NCI-H1105 (cell line): ENCODE measurements around the gene FAAP100.

ENCODE experiments used
- DNase-seq: peaks from one replicate; lab custom pipeline; 2025; lab: John Stamatoyannopoulos, UW

Gene FAAP100

DNA sequence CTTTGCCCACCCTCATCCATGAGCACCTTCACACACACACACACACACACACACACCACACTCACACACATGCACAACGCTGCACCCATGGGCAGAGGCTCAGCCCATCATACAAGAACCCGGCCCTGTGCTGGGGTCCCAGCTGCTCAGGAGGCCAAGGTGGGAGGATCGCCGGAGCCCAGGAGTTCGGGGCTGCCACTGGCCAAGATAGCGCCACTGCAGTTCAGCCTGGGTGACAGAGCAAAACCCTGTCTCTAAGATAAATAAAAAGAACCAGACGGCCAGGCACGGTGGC lies 27.3 kb downstream of the FAAP100 start:
- DNase-seq = no peak

DNA sequence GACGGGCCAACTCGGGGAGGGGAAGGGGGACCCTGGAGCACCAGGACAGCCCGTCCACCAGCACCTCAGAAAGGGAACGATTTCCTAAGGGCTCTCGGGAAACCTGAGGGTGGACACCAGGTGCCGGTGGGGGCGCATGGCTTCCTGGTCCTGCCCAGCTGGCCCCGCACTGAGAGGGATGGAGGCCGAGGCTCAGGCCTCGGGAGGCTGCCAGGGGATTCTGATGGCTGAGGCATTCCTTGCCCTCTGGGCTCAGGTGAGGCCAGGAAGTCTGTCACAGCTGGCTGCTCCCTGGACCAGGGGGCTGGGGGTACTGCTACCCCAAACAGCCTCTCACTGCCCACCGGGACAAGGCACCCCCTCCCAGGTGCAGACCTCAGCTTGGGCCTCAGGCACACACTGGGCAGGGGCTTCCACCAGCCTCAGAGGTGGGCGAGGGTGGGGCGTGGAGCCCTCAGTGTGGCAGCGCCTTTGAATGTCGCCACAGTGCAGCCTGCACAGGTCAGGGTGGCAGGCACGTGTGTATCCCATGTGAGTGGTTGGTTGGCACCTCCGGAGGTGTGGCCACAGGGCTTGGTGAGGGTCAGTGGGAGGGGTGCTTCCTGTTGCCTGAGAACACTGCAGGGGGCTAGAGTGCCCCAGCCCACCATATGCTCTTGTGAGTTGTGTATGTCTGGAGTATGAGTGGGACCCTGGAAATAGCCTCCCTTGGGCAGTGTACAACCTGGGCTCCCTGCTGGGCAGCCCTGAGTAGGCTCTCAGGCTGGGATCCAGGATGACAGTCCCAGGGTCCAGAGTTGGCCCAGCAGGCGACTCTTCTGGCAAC lies 27.9 kb downstream of the FAAP100 start:
- no peak for DNase-seq

DNA sequence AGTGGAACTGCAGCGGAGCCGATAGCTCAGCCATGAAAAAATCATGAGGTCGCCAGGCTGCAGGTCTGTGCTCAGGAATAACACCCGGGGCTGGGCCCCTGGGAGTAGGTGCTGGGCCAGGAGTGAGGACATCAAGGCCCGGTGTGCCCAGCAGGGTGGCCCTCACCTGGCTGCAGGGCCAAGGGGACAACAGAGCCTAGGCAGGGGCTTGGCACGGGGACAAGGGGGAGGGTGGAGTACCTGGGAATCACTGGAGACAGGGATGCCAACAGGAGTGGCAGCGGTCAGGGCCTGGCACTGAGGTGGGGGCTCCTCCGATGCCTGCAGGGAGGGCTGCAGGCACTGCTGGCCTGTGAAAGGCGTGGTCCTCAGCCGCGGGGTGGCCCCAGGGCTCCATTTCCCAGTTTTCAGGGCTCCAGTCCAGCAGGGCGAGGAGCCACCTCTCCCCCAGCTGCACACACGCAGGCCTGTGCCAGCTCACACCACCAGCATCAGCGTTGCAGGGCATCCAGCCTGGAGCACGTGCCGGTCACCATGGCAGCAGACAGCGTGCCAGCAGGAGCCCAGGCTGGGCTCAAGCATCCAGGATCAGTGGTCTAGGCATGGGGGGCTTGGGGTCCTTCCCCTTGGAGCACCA lies 28.6 kb downstream of the FAAP100 start:
- peak; percentile 40 for DNase-seq

DNA sequence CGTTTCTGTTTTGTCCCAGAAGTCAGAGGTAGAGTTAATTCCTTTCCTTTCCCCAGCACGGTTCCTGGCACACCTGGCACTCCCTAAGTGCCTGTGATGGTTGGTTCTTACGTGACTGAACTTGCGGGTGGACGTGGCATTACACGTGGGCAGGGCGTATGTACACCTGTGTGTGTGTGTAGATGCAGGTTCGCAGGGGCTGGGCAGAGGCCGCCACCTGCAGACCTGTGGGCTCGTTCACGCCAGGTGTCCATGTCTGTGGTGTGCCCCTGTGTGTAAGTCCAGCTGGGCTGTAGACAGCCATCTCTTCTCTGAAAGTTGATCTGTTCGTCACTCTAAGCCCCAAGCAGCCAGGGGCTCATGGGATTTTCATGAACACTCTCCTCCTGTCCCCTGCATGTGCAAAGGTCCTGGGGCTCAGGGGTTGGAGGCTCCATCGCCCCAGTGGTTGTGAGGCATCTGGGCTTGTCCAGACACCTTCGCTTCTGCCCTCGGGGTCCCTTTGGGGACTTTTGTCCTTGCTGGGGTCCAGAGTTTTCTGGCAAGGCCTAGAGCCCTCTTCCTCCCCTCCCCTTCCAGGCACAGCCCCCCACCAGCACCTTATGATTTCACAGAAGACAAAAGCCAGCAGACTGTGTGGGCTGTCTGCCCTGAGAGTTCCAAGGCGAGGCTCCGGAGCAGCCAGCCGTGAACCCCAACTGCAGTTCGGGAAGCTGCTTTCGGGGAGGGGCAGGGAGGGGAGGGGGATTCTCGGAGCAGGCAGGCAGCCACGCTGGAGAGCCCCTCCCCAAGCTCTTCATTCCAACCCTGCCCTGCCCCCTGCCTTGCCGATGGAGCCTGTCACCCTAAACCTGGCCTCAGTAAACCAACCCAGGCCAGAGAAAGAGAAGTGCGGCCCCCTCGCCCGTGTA lies 29.4 kb downstream of the FAAP100 start:
- no peak for DNase-seq

DNA sequence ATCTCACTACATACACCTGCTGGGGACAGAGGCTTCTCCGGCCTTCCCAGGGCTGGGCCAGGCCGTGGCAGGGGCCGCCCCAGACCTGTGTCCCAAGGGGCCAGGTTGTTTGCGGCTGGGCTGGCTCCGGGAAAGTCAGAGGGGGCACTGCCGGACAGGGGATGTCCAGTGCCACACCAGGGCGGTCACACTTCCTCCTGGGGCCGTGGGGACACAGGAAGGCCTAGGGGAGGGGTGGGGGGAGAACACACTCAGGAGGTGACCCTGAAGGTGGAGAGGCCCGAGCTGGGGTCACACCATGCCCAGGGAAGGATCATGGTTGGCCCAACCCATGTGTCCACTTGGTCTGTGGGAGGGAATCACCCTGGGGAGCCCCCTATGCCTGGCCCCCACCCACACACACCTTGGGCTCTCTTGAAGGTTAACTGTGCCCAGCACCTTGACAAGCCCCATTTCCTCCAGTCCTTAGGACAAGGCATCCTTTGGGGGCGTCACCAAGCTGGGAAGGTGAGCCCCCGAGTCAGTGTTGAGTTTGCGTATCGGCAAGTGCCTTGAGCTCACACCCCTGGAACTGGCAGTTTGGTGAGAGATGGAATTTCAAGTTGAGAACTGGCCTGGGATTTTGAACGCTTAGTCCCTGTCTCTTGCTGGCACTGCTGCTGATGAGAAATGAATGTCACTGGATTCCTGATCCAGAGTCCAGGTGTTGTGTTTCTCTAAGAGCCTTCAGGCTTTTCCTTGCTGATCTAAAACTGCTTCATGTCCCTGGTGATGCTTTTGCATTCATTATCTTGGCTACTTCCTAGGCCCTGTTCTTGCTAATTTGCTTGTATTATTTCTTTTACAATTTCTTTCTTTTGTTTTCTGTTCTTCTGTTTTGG lies 31.9 kb downstream of the FAAP100 start:
- DNase-seq = no peak

DNA sequence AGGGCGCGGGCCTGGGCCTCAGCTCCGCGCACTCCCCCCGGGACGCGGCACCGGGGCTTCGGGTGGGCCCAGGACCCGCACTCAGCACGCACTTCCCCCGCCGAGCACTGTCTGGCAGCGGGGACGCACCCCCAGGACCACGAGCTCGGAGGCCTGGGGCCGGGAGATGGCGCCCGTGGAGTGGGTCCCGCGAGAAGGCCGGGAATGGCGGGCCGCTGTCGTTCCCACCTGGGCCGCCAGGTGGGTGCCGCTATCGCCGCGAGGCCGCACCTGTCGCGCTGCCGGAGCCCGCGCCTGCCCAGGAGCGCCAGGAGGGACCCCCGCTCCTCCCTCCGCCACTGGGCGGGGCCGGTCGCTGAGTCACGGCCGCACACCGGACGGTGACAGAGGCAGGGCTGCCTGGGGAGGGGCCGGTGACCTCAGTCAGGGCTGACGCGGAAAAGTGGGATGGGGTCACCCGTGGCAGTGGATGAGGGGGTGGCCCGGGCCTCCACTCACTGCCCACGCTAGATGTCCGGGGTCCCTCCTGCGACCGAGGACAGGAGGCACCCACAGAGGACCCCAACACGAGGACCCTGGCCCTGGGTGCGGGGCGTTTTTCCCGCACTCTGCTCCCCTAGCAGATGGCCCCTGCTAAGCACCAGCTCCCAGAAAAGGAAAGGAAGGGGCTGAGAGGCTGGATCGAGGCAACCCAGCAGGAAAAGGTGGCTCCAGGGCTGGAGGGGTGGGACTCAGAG lies 32.7 kb downstream of the FAAP100 start:
- peak; percentile 56 for DNase-seq

DNA sequence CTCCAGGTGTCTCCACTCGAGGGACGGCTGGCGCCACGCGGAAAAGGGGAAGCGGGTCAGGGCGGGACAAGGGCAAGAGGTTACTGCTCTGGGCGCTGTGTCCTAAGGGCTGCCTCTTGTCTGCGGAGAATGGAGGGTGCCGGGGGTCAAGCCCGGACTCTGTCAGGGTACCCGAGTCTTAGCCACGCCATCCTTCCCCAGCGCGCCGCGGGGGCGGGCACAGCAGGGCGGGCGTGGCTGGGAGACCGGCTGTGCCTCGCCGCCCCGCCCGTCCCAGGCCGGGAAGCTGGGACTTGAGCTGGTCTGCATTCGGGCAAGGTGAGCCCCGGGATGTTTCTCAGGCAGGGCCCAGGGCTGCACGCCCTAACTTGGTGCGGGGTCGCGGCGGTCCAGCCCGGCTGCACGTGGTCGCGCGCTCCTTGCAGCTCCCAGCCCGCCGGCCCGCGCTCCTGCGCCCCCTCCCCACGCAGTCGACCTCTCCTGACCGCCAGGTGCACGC lies 33.3 kb downstream of the FAAP100 start:
- DNase-seq = no peak

DNA sequence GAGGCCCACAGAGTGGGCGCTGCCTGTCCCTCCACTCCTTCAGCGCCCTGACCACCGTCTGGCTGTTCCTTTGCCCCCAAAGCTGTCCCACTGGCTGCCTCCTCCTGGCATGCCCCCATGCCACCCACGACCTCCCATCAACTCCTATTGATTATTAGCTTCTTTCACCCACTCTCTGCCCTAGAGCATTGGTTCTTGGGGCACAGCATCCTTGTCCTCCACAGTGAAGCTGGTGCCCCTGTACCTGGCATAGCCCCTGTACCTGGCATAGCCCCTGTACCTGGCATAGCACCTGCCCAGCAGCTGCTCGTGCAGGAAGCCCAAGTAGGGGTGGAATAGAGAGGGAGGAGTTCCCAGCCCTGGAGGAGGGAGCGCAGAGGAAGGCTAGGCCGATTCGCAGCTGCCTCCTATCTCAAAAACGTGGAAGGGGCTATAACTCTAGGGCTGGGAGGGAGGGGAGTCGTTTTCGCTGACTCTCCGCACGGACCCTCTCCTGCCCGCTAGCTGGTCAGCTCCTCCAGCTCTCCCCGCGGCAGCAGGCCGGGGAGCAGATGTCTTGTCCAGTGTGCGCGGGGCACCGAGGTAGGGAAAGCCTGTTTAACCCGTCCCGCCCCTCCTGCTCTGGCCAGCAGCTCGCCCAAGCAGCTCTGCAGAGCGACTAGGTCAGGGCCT lies 33.9 kb downstream of the FAAP100 start:
- DNase-seq = peak; percentile 64

DNA sequence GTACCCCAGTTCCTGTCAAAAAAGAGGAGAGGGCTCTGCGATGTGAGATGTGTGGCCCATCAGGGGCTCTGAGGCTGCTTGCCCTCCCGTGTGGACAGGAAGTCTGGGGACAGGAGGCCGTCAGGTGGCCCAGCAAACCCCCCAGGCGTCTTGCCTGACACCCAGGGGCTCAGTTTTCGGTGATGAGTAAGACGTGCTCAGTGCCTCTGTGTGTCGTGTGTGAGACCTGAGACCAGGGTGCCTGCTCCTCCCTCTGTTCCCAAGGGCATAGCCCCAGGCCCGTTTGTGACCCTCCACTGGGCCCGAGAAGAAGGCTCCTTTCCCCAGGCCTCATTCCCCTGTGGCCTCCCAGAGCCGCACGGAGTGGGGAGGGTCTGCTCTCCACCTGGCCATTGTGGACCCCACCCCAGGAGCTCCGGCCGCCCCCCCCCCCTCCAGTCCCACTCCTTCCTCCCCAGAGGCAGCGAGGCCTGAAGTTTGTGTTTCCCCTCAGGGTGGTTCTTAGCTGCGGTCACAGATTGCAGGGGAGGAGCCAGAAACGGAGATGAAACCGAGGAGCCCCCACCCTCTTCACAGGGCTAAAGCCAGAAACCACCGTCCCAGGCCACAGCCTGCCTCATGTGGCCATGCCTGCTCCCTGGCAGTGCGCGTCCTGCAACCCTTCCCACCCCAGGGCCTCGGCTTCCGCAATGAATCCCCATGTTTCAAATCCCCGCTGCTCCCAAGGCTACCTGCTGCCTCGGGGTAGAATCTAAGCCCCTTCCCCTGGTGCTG lies 34.6 kb downstream of the FAAP100 start:
- DNase-seq = no peak

DNA sequence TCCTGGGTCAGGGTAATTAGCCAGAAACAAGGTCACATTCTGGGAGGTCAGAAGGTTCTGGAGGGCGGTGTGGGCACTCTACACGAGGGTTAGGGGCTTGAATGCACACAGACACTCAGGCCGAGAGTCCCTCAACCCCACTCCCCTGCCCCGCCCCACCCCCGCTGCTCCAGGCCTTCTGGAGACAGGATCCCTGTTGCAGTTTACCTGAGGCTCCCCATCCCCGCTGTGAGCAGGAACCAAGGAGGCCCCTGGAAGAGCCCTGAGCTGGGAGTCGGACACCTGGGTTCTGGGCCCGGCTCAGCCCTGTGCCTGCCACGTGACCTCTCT lies 35.2 kb downstream of the FAAP100 start:
- no peak for DNase-seq

DNA sequence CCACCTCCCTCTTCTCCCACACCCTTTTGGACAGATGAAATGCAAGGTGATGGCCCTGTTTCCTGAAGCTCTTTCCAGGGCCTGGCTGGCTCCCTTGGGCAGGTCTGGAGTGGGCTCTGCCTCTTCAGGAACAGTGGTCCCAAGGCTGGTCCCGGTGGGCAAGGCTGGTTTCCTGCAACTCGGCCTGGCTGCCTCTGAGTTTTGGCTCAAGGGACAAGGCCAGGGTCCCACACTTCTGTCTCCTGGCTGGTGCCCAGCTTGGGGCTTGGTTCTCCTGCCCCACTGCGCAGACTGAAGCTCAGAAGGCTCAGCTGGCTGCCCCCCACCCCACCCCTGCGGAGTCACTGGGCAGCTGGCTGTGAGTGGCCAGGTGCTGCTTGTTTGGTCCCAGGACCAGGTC lies 35.7 kb downstream of the FAAP100 start:
- no peak for DNase-seq

DNA sequence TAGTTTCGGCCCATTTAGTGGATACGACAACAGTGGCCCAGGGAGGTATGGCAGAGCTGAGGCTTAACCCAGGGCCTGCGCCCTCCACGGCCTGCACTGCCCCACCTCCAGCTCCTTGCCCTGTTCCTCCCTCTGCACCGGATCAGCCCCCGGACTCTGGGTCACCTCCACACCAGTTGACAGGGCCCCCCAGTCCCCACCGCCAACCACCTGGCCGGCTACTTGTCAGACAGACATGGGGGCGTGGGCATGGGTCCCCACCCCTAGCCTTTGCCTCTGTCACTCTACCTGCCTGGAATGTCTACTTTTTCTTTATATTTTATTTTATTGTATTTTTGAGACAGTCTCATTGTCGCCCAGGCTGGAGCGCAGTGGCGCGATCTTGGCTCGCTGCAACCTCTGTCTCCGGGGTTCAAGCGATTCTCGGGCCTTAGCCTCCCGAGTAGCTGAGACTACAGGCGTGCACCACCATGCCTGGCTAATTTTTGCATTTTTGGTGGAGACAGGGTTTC lies 36.6 kb downstream of the FAAP100 start:
- DNase-seq = no peak

DNA sequence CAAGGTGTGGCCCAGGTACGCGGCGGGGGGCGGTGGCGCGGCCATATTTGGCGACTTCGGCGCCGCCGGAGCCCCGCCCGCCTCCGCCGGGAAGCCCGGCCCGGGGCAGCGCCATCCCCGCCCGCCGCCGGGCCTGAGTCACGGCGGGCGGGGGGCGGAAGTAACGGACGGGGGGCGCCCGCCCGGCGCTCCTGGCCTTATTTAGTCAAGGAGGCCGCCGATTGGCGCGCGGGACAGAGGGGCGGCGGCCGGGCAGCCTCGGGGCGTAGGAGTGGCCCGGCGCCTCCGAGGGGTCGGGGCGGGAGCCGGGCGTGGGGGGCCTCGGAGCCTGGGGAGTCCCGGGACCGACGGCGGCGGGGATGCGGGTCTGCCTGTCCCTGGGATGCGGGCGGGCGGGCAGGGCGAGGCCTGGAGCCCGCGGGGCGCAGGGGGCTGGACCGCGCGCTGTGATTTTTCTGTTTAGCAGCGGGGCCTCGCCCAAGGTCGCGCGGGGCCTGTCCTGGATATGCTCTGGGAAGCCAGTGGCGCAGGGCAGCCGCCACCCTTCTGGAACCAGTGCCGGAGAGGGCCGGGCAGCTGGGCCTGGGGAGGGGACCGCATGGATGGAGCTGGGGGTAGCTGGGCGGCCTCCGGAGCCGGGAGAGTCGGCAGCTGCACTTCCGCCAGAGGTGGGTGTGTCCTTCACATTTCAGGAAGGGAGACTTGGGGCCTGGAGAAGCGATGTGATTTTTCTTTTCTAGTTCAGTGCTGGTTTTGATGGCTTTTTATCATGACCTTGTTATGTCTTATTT lies 37.2 kb downstream of the FAAP100 start:
- peak; percentile 40 for DNase-seq

DNA sequence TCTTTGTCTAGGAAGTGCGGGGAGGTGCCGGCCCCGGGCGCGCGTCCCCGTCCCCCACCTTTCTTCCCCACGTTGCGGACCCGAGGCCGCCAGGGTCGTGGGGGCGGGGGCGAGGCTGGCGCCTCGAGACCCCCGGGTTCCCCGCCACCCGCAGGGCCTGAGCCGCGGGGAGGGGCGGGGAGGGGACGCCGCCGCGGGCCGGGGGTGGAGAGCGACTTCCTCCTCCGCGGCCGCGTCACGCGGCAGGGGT lies 37.7 kb downstream of the FAAP100 start:
- no peak for DNase-seq

DNA sequence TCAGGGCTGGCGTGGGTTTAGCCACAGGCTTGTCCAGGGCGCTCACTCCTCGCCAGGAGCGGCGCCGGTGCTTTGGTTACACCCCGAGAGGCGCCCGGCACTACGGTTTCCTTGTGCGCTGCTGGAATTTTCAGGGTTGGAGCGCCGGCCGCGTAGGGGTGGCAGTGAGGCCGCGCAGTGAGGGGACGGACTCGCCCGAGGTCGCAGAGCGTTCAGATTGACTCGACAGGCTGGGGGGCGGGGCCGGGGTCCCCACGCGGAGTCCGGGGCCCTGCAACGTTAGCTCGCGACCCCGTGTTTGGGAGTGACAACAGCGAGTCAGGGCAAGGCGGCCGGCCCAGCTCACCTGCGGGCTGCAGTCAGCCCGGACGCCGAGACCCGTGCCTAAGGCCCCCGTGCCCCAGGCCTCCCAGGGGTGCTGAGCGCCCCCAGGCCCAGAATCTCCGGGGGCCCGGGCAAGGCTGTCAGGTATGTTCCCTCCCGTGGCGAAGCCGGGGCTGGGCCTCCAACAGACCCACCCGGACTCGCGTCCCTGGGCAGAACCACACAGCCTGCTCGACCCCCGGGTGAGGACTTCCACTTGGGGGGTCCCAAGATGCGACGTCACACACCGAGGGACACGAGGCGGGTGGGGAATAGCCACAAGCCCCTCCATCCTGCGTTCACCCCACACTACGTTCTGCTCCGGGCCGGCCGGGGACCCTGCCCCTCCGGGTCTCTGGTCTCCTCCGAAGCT lies 38.2 kb downstream of the FAAP100 start:
- DNase-seq = peak; percentile 66

DNA sequence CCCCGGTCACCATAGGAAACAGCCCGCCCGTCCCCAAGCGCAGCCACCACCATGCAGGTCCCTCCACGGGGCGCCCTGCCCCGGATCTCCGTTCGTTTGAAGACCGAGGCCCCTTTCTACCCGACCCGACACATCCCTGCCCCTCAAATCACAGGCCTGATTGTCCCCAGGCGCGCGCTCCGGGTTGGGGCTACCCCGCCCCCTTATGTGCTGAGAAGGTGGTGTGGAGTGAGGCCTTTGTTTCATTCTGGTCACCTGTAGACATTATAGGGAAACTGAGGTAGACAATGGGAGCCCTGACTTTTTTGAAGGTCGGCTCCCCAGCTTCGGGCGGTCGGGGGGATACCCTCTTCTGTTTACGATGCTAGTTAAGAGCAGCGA lies 38.8 kb downstream of the FAAP100 start:
- DNase-seq = peak; percentile 66

DNA sequence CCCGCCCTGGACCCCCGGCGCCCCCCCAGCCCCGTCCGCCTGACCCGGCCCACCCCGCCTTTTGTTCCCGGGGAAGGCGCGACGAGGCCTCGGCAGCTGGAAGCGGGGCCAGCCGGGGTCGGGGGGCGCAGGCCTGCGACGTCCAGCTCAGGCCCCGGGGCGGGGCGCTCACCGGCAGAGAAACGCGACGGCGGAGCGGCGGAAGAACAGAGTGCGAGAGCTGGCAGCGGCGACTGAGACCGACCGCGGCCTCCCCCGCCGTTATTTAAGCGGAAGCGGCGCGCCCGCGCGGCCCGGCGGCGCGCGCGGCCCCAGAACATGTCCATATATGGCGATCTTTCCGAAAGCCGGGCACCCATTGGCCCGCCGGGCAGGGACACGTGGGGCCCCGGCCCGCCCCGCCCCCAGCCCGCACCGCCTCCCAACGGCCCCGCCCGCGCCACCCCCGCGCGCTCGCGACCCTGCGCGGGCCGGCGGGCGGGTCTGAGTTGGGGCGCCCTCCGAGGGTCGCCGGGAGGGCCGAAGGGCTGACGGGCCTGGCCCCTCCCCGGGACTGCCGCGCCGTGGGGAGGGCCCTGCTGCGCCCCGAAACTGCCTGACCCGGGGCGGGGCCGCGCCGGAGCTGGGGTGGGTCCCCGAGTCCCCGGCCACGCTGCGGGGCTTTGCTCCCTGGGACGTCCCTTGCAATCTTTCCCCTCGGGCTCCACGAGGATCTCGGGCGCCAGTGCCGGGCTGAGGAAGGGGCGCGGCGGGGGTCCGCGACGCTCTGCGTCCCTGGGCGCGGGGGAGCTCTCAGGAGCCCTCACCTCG lies 39.4 kb downstream of the FAAP100 start, which contains the start of gene ACTG1:
Gene ACTG1 (minus strand): TSS at position 238 of the 810 bp plus-strand sequence. CDS start 445 bp downstream, outside the sequence.
- DNase-seq = peak; percentile 77
